GM23338 (cell line): Measurements from ENCODE around the gene MACROD1.

ENCODE experiments used
- EZH2 ChIP-seq: fragments of 200-600 bp; sonication (generic); IDR thresholded peaks from one replicate; pipeline ENCODE4 v1.8.0; 2017; ENCODE audit warnings: antibody characterized with exemption, mild to moderate bottlenecking, low read depth; ENCODE audit not compliant: unreplicated experiment
- POLR2AphosphoS5 ChIP-seq: IDR thresholded peaks from 2 replicates; pipeline ENCODE4 v1.6.1; 2016; ENCODE audit warnings: antibody characterized with exemption, low read depth
- STAT1 ChIP-seq: IDR thresholded peaks from one replicate; pipeline ENCODE4 v1.6.1; 2016; ENCODE audit warnings: antibody characterized with exemption; ENCODE audit not compliant: unreplicated experiment
- TF ChIP-seq, protein P1 (sequence below), 2 experiments: fragments of 200-600 bp in 1 of 2; sonication (generic) in 1 of 2; conservative IDR thresholded peaks; 2 replicates each; pipeline versions ENCODE4 v1.5.1 to v1.6.1; 2016 to 2017; ENCODE audit warnings: antibody characterized with exemption in 2 of 2, low read depth in 2 of 2, mild to moderate bottlenecking in 2 of 2, moderate library complexity in 1 of 2

DNA sequence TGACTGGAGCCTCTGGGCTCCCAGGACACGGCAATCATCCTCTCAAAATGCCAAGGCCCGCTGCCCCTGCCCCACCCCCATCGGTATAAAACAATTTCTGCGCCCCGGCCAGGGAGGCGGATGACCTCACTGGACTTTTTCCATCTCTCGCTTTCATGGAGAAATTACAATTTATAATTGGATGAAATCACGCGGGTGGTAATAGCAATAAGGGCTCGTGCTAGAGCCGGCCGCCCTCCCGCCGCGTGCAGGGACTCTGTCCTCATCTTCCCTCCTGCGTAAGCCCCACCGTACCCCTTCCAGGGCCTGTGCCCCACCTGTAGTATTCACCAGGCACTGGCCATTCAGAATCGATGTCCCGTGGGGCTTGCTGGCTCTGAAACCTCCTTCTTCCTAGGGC lies 64.5 kb downstream of the MACROD1 start:
- TF ChIP-seq, protein P1, sequence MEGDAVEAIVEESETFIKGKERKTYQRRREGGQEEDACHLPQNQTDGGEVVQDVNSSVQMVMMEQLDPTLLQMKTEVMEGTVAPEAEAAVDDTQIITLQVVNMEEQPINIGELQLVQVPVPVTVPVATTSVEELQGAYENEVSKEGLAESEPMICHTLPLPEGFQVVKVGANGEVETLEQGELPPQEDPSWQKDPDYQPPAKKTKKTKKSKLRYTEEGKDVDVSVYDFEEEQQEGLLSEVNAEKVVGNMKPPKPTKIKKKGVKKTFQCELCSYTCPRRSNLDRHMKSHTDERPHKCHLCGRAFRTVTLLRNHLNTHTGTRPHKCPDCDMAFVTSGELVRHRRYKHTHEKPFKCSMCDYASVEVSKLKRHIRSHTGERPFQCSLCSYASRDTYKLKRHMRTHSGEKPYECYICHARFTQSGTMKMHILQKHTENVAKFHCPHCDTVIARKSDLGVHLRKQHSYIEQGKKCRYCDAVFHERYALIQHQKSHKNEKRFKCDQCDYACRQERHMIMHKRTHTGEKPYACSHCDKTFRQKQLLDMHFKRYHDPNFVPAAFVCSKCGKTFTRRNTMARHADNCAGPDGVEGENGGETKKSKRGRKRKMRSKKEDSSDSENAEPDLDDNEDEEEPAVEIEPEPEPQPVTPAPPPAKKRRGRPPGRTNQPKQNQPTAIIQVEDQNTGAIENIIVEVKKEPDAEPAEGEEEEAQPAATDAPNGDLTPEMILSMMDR (conservative IDR thresholded peaks at IDR 0.05; ENCODE audit: low read depth in 2 of 2), result no peak
- no peak for TF ChIP-seq POLR2AphosphoS5
- TF ChIP-seq EZH2, result no peak
- no peak for TF ChIP-seq STAT1
